HG03025 (cell line): ENCODE data around the gene ATF7.
"Not testable (repeated sequence)": the region's sequence is repeated elsewhere in the genome, so short reads cannot be mapped to it uniquely, and the experiment has no call there.

Experiments used
- ATAC-seq: cut with Tn5 transposase; IDR thresholded peaks from one replicate; pipeline ENCODE4 v1.9.1; 2021; ENCODE audit warnings: mild to moderate bottlenecking, moderate library complexity; ENCODE audit not compliant: unreplicated experiment, low FRiP score

Gene ATF7

GRCh38 chr12:53600490-53601295, 25.5 kb downstream of the ATF7 start:
- ATAC-seq: no peak

GRCh38 chr12:53599579-53599978, 26.6 kb downstream of the ATF7 start:
- no peak for ATAC-seq

DNA sequence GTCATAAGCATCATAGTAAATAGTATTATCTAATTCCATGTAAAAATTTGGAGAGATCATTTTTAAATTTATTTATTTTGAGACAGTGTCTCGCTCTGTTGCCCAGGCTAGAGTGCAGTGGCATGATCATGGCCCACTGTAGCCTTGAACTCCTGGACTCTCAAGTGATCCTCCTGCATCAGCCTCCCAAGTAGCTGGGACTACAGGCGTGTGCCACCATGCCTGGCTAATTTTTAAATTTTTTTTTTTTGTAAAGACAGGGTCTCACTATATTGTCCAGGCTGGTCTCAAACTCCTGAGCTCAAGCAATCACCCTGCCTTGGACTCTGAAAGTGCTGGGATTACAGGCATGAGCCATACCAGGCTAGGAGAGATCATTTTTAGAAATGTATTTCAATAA, 27.2 kb downstream of the ATF7 start:
- not testable (repeated sequence) for ATAC-seq

GRCh38 chr12:53596920-53597363, 29.2 kb downstream of the ATF7 start:
- ATAC-seq: no peak

DNA sequence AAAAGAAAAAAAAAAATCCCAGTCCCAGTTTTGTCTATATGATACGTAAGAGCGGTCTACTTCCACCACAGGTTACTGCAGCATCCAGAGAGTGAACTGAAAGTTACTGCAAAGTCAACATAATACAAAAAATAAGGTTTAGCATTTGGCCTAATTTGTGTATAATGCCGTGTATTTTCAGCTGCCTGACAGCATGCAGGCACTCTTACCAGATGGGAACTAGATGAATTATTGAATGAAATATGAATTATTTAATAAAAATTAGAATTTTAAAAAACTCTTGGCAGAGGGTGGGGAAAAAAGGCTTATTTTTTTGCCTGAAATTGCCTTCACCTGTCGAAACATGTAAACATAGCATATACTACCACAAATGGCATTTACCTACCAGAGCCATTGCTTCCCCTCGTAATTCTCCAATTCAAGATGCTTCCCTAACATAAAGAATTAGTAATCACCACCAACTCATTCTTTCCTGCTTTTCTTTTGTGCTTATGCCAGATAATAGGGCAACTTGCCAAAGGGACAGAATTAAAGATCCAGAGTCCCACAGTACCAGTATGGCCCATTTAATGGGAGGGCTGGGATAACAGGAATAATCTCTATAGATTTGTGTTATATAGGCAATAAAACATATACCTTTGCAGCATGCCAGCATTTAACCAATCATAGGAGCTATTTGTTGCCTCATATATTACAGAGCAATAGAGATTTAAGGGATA, 31.1 kb downstream of the ATF7 start:
- ATAC-seq: no peak

DNA sequence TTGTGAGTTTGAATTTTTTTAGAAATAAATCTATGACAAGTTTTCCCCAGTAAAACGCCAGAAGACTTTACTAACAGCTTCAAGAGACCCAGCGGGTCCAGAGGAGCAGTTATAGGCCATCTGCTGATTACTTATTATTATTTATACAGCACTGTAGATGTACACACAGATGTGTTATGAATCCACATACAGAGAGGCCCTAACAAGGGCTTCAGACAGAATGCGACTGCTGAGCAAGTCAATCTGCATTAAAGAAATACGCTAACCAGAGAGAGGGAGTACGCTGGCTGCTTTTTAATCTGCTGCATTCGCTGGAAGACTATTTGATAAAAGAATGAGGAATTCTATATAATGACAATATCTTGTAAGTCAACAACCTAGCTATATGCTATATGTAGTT, 32.5 kb downstream of the ATF7 start:
- ATAC-seq: no peak

GRCh38 chr12:53593031-53593430, 33.2 kb downstream of the ATF7 start:
- ATAC-seq: no peak

DNA sequence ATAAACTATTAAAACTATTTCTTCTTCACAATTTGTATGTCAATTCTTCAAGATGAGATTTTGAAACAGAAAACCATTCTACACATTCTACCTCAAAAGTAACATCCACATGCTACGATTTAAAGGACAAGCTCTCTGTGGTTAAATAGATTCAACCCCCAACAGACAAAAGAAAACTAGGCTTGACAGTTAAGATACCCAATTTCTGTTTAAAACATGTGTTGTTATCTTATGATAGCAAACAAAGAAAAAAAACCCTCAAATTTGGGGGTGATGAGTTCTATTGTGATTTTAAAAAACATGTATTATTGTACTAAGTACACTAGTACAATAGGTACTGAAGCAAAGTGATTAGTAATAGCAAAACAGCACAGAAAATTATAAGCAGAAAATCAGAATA, 33.8 kb downstream of the ATF7 start:
- ATAC-seq: no peak

- no peak for ATAC-seq
These were observed 34.6 kb downstream of the ATF7 start for GRCh38 chr12:53591301-53592206.

- no peak for ATAC-seq
These were observed 35.5 kb downstream of the ATF7 start for GRCh38 chr12:53590652-53591051.

DNA sequence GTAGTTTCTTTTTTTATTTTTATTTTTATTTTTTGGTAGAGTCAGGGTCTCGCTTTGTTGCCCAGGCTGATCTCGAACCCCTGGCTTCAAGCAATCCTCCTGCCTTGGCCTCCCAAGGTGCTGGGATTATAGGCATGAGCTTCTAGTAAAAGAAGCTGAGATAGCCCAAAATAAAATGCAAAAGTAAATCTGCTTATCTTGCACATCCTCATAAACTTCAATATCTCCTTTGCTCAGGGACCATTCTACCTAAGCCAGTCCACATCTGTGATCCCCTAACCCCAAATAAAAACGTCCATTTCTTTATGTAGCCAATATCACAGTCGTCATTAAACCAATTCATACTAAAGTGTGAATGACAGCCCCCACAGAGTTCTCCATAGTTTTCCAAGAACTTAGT, 36.3 kb downstream of the ATF7 start:
- no peak for ATAC-seq

DNA sequence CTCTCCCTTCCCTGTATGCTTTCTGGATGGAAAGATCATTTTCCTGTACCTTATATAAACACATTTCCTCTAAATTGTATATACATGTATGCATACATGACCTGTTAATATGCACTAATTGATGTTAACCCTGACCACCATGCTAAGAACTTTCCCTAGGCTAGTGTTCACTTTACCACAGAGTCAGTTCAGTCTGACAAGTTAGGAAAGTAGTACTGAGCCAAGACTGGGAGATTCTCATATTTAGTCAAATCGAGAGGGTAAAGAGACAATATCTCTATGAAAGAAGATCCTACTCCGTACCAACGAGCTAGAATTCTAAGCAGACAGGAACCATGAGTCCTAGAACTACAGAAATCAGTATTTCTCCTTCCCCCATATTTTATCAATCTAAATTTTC, 36.8 kb downstream of the ATF7 start:
- no peak for ATAC-seq

GRCh38 chr12:53588123-53588522, 38.1 kb downstream of the ATF7 start:
- ATAC-seq: no peak

DNA sequence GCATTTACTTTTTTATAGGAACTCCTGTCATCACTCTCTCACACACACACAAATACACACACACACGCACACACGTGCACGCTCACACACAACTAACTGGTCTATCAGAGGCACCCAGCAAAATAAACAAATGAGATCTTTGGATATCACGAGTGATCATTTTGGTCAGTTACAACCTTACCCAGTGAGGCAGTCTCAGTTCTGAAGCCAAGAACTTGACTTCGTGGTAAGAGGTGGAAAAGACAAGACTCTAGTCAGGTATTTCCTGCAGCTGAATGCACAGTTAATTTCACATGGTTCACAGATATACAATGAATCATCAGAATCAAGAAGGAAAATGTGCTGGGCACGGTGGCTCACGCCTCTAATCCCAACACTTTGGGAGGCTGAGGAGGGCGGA, 39.4 kb downstream of the ATF7 start:
- ATAC-seq: no peak

GRCh38 chr12:53585448-53586125, 40.6 kb downstream of the ATF7 start:
- ATAC-seq: no peak

DNA sequence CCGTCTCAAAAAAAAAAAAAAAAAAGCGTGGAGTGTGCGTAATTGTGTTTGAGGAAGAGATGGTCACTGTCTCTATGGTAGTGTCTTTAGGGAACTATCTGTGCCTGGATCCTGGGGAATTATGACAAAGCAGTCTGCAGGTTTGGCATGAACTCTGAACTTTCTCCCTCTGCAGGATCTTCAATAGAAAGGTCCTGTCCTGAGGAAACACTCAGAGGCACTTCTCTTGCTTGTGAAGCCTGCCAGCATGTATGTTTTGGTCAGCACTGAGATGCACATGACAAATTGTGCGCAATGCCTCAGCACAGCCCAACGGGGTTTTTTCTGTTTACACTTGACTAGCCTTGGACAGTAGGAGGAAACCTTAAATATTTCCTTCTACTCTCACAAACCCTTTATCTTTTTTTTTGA, 46.6 kb downstream of the ATF7 start:
- ATAC-seq: no peak

GRCh38 chr12:53578783-53579182, 47.4 kb downstream of the ATF7 start:
- ATAC-seq: no peak

GRCh38 chr12:53577941-53578352, 48.2 kb downstream of the ATF7 start:
- ATAC-seq: no peak

DNA sequence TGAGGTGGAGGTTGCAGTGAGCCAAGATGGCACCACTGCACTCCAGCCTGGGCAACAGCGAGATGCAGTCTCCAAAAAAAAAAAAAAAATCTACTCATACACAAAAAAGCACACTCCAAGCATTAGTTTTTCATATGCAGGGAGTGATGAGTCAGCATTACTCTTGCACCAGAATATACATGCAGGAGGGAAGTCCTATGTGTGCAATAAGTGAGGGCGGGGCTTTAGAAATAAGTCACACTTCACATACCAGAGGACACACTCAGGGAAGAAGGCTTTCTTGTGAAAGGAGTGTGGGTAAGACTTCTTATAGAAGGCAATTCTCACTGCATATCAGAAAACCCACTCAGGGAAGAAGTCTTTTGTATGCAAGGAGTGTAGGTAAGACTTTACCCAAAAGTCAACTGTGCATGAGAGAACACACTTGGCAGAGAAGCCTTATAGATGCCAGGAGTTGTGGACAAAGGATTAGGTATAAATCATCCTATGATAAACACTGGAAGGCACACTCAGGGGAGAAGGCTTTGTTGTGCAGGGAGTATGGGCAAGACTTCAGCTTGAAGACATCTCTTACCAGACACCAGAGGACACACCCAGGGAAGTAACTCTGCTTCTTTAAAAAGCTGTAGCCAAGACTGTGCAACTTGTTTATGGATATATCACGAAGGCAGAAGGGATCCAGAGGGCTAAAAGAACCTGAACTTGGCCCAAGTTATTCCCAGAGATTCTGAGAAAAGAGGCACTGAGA, 50.5 kb downstream of the ATF7 start:
- ATAC-seq: no peak
